ENCODE data around the gene SOS1. TPM values are rescaled to one million over a fixed set of nuclear protein-coding genes. Genes with fewer than 3 reads are reported as not detected.
A peak's percentile ranks its signal among the peaks of the same experiment; 100 is the strongest.
"Not testable (repeated sequence)": the region's sequence is repeated elsewhere in the genome, so short reads cannot be mapped to it uniquely, and the experiment has no call there.

The SOS1 gene
- total RNA-seq, 2 donors from 2014 or later: 98.7 to 116 TPM

GRCh38 chr2:38940746-38941145 lies 180.1 kb downstream of the SOS1 start:
- no peak for ATAC-seq (replicated peaks)
- H3K4me3 Mint-ChIP-seq: no peak overlapping the region
- no peaks in the 10 kb centered on the region for H3K36me3 Mint-ChIP-seq (ENCODE audit: low read depth)
- H3K9me3 Mint-ChIP-seq: no peaks in the 10 kb centered on the region
- peaks cover 2% of the 10 kb centered on the region for H3K27me3 Mint-ChIP-seq
- H3K4me1 Mint-ChIP-seq: peaks cover 2% of the 10 kb centered on the region
- H3K27ac Mint-ChIP-seq: no peak overlapping the region

- H3K27me3 Mint-ChIP-seq: peaks cover 5% of the 10 kb centered on the region
- no peak for ATAC-seq (replicated peaks)
- no peaks in the 10 kb centered on the region for H3K36me3 Mint-ChIP-seq (ENCODE audit: low read depth)
- H3K4me1 Mint-ChIP-seq: peaks cover 6% of the 10 kb centered on the region
- H3K27ac Mint-ChIP-seq: no peak overlapping the region
- no peak overlapping the region for H3K4me3 Mint-ChIP-seq
- H3K9me3 Mint-ChIP-seq: no peaks in the 10 kb centered on the region
Measured at GRCh38 chr2:38937548-38937947, 183.3 kb downstream of the SOS1 start.

GRCh38 chr2:38936516-38936915 lies 184.3 kb downstream of the SOS1 start:
- not testable (repeated sequence) for H3K4me3 Mint-ChIP-seq; H3K27me3 Mint-ChIP-seq; ATAC-seq (replicated peaks); H3K9me3 Mint-ChIP-seq; H3K4me1 Mint-ChIP-seq; H3K27ac Mint-ChIP-seq; H3K36me3 Mint-ChIP-seq (ENCODE audit: low read depth)

- H3K27ac Mint-ChIP-seq: peak overlapping the region; percentile 48
- H3K36me3 Mint-ChIP-seq (ENCODE audit: low read depth): no peaks in the 10 kb centered on the region
- H3K4me1 Mint-ChIP-seq: peaks cover 6% of the 10 kb centered on the region
- ATAC-seq (replicated peaks): peak; percentile 43
- no peaks in the 10 kb centered on the region for H3K9me3 Mint-ChIP-seq
- peaks cover 5% of the 10 kb centered on the region for H3K27me3 Mint-ChIP-seq
- no peak overlapping the region for H3K4me3 Mint-ChIP-seq
Measured at GRCh38 chr2:38935568-38936172, 185.2 kb downstream of the SOS1 start.

- no peak overlapping the region for H3K27ac Mint-ChIP-seq
- no peaks in the 10 kb centered on the region for H3K9me3 Mint-ChIP-seq
- peaks cover 6% of the 10 kb centered on the region for H3K4me1 Mint-ChIP-seq
Measured at GRCh38 chr2:38934742-38935141, 186.1 kb downstream of the SOS1 start.

GRCh38 chr2:38933653-38934052 lies 187.2 kb downstream of the SOS1 start:
- Mint-ChIP-seq H3K27me3 (peaks cover 5% of the 10 kb centered on the region), H3K27ac (no peak overlapping the region), H3K9me3 (no peaks in the 10 kb centered on the region), H3K36me3 (ENCODE audit: low read depth) (no peaks in the 10 kb centered on the region), H3K4me3 (no peak overlapping the region), H3K4me1 (peaks cover 6% of the 10 kb centered on the region)
- ATAC-seq (replicated peaks): no peak

More at GRCh38 chr2:38934742-38935141, 186.1 kb downstream of the SOS1 start:
- Mint-ChIP-seq H3K36me3 (ENCODE audit: low read depth) (no peaks in the 10 kb centered on the region), H3K27me3 (peaks cover 5% of the 10 kb centered on the region), H3K4me3 (no peak overlapping the region)
- no peak for ATAC-seq (replicated peaks)

- no peaks in the 10 kb centered on the region for H3K36me3 Mint-ChIP-seq (ENCODE audit: low read depth)
- no peaks in the 10 kb centered on the region for H3K9me3 Mint-ChIP-seq
- H3K4me1 Mint-ChIP-seq: peaks cover 6% of the 10 kb centered on the region
- peaks cover 5% of the 10 kb centered on the region for H3K27me3 Mint-ChIP-seq
- H3K27ac Mint-ChIP-seq: no peak overlapping the region
- no peak for ATAC-seq (replicated peaks)
- no peak overlapping the region for H3K4me3 Mint-ChIP-seq
Measured at GRCh38 chr2:38932586-38932985, 188.3 kb downstream of the SOS1 start.

Other genes starting within 250 kb of the SOS1 start
- gene DHX57, start 245.1 kb downstream of the SOS1 start, total RNA-seq: 10 to 100 TPM; 14.0 to 18.6 TPM
- gene MORN2, start 245.1 kb downstream of the SOS1 start, total RNA-seq: 1 to 10 TPM; 4.5 to 8.2 TPM
- gene ARHGEF33, start 231.2 kb downstream of the SOS1 start, total RNA-seq: under 1 TPM in 1 of 2 donors, not detected in 1; 0.58 TPM
- gene CDKL4, start 122.9 kb upstream of the SOS1 start, total RNA-seq: under 1 TPM; 0.35 to 0.50 TPM